Common myeloid progenitor, CD34-positive (primary cell): ENCODE measurements around the gene CLDND1.

Experiments
- CTCF ChIA-PET: fragments of 350-600 bp; sonication (Branson Sonifier 250); formaldehyde crosslinking; loops from one replicate; lab custom pipeline; 2021; ENCODE audit warnings: antibody characterized with exemption; lab: Charles Lee
- POLR2A ChIA-PET: fragments of 350-600 bp; sonication (Branson Sonifier 250); formaldehyde crosslinking; loops from one replicate; lab custom pipeline; 2021; ENCODE audit warnings: antibody characterized with exemption; lab: Charles Lee
- DNase-seq, 3 donors: peaks; one replicate each; pipeline versions ENCODE4 v3.0.0 to v3.0.0-alpha.2; 2013
- H3K27ac ChIP-seq, 2 experiments: 1 replicate in 1 of 2; 2 replicates in 1 of 2; pipeline ENCODE4 v1.7.0; 2013; ENCODE audit warnings: inconsistent platforms in 2 of 2, low read length in 2 of 2, mild to moderate bottlenecking in 2 of 2, low read depth in 1 of 2, moderate library complexity in 1 of 2; ENCODE audit not compliant: severe bottlenecking in 2 of 2, insufficient read depth in 1 of 2, poor library complexity in 1 of 2
- H3K27me3 ChIP-seq, 5 experiments: replicated peaks in 2 of 5; 1 replicate in 3 of 5; 2 replicates in 2 of 5; pipeline versions ENCODE4 v1.6.1 to v1.7.0; 2013; ENCODE audit warnings: low read length in 4 of 5, mild to moderate bottlenecking in 2 of 5, moderate library complexity in 2 of 5, inconsistent platforms in 1 of 5; ENCODE audit not compliant: insufficient read depth in 5 of 5, control insufficient read depth in 4 of 5
- H3K36me3 ChIP-seq, 4 experiments: 1 replicate in 2 of 4; 2 replicates in 2 of 4; pipeline versions ENCODE4 v1.6.1 to v1.7.0; 2013; ENCODE audit warnings: low read length in 3 of 4, control low read depth in 1 of 4, mild to moderate bottlenecking in 1 of 4; ENCODE audit not compliant: control insufficient read depth in 4 of 4, insufficient read depth in 4 of 4
- H3K4me1 ChIP-seq, 4 experiments: 1 replicate in 3 of 4; 2 replicates in 1 of 4; pipeline versions ENCODE4 v1.6.1 to v1.7.1; 2013; ENCODE audit warnings: low read length in 3 of 4, mild to moderate bottlenecking in 3 of 4, control low read depth in 1 of 4, inconsistent platforms in 1 of 4, moderate library complexity in 1 of 4; ENCODE audit not compliant: control insufficient read depth in 4 of 4, insufficient read depth in 4 of 4; ENCODE audit errors: control extremely low read depth in 1 of 4
- H3K4me3 ChIP-seq, 7 experiments: 1 replicate in 4 of 7; 2 replicates in 3 of 7; pipeline versions ENCODE4 v1.5.1 to v1.7.0; 2013; ENCODE audit warnings: mild to moderate bottlenecking in 7 of 7, low read length in 6 of 7, moderate library complexity in 6 of 7, inconsistent platforms in 2 of 7, low read depth in 2 of 7, control low read depth in 1 of 7; ENCODE audit not compliant: insufficient read depth in 4 of 7, control insufficient read depth in 1 of 7; ENCODE audit errors: extremely low read depth in 1 of 7
- H3K9me3 ChIP-seq, 5 experiments: 1 replicate in 4 of 5; 2 replicates in 1 of 5; pipeline versions ENCODE4 v1.6.1 to v1.7.1; 2013; ENCODE audit warnings: low read length in 4 of 5, mild to moderate bottlenecking in 2 of 5, inconsistent platforms in 1 of 5, low read depth in 1 of 5, moderate library complexity in 1 of 5; ENCODE audit not compliant: control insufficient read depth in 4 of 5, insufficient read depth in 2 of 5; ENCODE audit errors: control extremely low read depth in 1 of 5
- WGBS: methylation state at CpG from one replicate; pipeline ENCODE4 v1.1.5; 2013; ENCODE audit not compliant: insufficient coverage; 5-methylcytosine and 5-hydroxymethylcytosine counted together

CLDND1 gene

DNA sequence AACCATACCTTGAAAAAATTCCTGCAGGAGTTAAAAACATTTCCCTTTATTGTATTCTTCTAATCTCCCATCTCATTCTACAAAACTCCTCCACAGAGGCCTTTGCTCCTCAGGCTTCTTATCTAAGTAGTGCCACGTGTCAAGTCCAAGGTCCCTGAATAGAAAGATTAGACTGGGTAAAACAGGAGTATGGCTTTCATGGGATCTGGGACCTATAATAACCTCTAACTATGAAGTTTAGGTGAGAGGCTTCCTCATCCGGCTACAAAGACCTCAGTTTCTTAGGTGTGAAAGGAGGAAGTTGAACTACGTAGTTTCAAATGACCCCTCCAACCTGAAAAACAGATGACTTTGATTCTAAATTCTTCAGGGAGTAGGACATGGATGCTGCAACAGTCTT lies 29.1 kb upstream of the CLDND1 start:
- no peak for DNase-seq
- Histone ChIP-seq H3K27ac (no peak overlapping the region), H3K4me3 (no peak overlapping the region), H3K36me3 (no peaks in the 10 kb centered on the region), H3K4me1 (peaks cover 0 to 64% (median 9%) of the 10 kb centered on the region in 4 experiments), H3K27me3 (no peaks in the 10 kb centered on the region), H3K9me3 (no peaks in the 10 kb centered on the region)
- WGBS: no CpG with 5 or more reads among the region's 3 CpGs
- ChIA-PET CTCF (no interaction called here), POLR2A (no interaction called here)

DNA sequence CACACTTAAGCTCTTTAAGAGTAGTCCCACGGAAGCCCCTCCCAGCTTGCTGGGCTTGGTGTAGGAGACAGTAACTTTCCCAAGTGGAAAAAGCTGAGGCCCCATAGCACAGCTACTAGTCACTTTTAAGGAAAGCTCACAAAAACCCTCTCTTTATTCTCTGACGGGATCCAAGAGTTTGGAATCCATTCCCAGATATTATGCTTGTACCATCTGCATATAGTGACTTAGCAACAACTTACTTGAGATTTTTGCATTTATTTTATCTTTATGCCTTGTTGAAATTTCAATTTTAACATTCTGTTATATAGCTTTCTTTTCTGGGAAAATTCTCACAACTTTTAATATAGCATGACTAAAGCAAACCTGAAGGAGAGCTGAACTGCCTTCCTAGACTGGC lies 28.5 kb upstream of the CLDND1 start:
- CTCF ChIA-PET: no interaction called here
- DNase-seq: no peak
- POLR2A ChIA-PET: no interaction called here
- H3K9me3 ChIP-seq: no peaks in the 10 kb centered on the region
- no CpG with 5 or more reads among the region's 2 CpGs for WGBS
- H3K4me3 ChIP-seq: no peak overlapping the region
- no peaks in the 10 kb centered on the region for H3K27me3 ChIP-seq
- H3K27ac ChIP-seq: no peak overlapping the region
- H3K36me3 ChIP-seq: no peaks in the 10 kb centered on the region
- H3K4me1 ChIP-seq: peaks cover 0 to 59% (median 8%) of the 10 kb centered on the region in 4 experiments

DNA sequence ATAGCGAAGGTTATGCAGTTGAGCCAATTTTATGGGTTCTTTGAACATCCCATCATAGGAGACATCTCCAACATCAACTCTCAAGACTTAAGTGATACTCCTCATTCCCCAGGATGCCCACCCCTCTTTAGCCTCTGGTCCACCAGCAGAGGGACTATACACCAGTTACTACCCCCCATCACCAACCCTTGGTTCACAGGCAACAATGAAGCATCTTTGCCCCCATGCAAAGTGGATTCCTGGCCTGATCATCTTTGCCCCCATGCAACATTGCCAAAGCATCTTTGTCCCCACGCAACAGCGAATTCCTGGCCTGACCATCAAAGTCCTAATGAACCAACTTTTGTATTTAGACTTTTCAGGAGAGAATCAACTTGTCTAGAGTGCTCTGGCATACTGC lies 28.1 kb upstream of the CLDND1 start:
- CTCF ChIA-PET: no interaction called here

DNA sequence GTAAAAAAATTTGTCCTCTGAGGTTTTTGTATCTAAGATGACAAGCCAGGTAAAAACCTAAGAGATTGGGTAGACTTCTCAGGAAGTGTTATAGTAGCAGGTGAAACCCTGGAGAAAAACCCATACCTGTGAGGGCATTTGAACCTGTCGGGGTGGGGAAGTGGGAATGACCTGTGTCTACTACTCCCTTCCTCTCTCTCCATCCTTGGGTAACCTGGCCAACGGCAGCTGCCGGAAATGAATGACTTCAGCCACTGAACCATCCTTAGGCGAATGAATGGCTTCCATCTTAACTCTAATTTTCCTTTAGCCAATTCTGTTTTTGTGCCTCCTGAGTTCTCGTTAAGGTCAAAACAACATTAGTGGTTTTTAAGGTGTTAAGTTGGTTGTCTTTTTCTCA lies 25.8 kb upstream of the CLDND1 start:
- Histone ChIP-seq H3K4me3 (no peak overlapping the region), H3K27me3 (peaks cover 0 to 2% (median 0%) of the 10 kb centered on the region in 5 experiments), H3K4me1 (peaks cover 0 to 37% (median 3%) of the 10 kb centered on the region in 4 experiments), H3K36me3 (no peaks in the 10 kb centered on the region), H3K9me3 (no peaks in the 10 kb centered on the region), H3K27ac (no peak overlapping the region)
- no peak for DNase-seq
- WGBS: 100% methylated on average over 1 of the region's 5 CpGs
- ChIA-PET POLR2A (no interaction called here), CTCF (no interaction called here)

More for the DNA sequence above, 28.1 kb upstream of the CLDND1 start:
- H3K36me3 ChIP-seq: no peaks in the 10 kb centered on the region
- 100% methylated on average over 2 of the region's 3 CpGs for WGBS
- H3K4me1 ChIP-seq: peaks cover 0 to 58% (median 7%) of the 10 kb centered on the region in 4 experiments
- H3K27ac ChIP-seq: no peak overlapping the region
- H3K4me3 ChIP-seq: no peak overlapping the region
- H3K27me3 ChIP-seq: peaks cover 0 to 1% (median 0%) of the 10 kb centered on the region in 5 experiments
- POLR2A ChIA-PET: no interaction called here
- no peaks in the 10 kb centered on the region for H3K9me3 ChIP-seq
- no peak for DNase-seq

DNA sequence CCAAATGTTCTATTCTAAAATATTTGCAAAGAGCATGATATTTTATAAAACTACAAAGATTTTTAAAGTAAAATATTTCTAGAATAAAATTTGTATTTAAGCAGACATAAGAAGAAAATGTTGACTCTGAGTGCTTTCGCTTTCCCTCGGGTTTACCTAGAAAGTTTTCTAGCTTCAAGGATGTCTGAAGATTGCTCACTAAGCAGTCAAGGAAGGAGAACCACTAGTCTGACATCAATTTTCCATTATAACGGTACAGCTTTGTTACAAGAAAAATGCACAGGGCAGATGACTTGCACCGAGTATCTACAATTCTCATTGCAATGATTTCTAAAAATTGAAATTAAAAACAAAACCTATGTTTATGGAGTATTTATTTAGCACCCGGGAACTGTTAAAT lies 23.2 kb upstream of the CLDND1 start:
- no peak for DNase-seq
- Histone ChIP-seq H3K9me3 (no peaks in the 10 kb centered on the region), H3K4me3 (no peak overlapping the region), H3K36me3 (no peaks in the 10 kb centered on the region), H3K27me3 (peaks cover 0 to 2% (median 0%) of the 10 kb centered on the region in 5 experiments), H3K4me1 (peaks cover 0 to 11% (median 0%) of the 10 kb centered on the region in 4 experiments), H3K27ac (no peak overlapping the region)
- WGBS: 81% methylated on average over 2 of the region's 5 CpGs
- ChIA-PET CTCF (interaction anchor here (0.7 kb wide), 1 partner anchor 56 kb away, joined by 3 read pairs; no protein-coding TSS in a partner anchor), POLR2A (no interaction called here)

DNA sequence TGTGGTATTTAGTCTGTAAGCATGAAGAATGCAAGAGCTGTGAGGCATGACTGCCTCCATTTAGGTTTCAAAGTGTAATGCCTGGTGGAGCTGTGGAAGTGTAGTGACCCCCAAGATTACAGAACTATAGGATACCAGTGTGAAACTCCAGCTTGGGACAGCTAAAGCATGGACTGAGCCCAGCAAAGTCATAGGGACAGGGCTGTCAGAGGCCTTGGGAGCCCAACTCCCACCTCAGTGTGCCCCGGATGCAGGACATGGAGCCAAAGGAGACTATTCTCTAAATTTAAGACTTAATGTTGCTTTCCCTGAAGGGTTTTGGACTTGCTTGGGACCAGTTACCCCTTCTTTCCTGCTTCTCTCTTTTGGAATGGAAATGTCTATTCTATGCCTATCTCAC lies 19.9 kb upstream of the CLDND1 start:
- Histone ChIP-seq H3K4me1 (peaks cover 0 to 2% (median 0%) of the 10 kb centered on the region in 4 experiments), H3K9me3 (no peaks in the 10 kb centered on the region), H3K27me3 (peaks cover 0 to 2% (median 0%) of the 10 kb centered on the region in 5 experiments), H3K27ac (no peak overlapping the region), H3K4me3 (no peak overlapping the region), H3K36me3 (no peaks in the 10 kb centered on the region)
- DNase-seq: no peak
- POLR2A ChIA-PET: no interaction called here
- WGBS: 100% methylated on average over 1 of the region's 1 CpG
- CTCF ChIA-PET: no interaction called here

DNA sequence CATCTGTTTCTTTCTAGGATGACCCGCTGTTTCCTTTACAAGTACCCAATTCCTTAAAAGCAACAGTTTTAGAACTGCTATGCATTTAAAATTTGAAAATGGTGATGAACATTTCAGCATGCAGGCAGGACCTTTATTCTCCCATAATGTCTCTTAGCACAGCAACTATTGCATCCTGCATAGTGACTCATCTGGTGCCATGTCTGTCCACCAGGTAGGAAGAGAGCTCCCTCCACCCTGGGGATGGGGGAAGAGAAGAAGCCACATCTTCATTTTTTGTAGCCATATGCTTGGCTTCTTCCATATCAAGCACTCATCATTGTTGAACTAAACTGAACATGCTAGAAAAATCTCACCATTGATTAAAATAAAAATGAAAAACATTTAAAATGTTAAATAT lies 19.0 kb upstream of the CLDND1 start:
- H3K9me3 ChIP-seq: no peaks in the 10 kb centered on the region
- no peak overlapping the region for H3K27ac ChIP-seq
- CTCF ChIA-PET: no interaction called here
- H3K36me3 ChIP-seq: no peaks in the 10 kb centered on the region
- DNase-seq: no peak
- H3K4me1 ChIP-seq: peaks cover 0 to 2% (median 0%) of the 10 kb centered on the region in 4 experiments
- 100% methylated on average over 1 of the region's 1 CpG for WGBS
- peaks cover 0 to 2% (median 0%) of the 10 kb centered on the region in 5 experiments for H3K27me3 ChIP-seq
- POLR2A ChIA-PET: no interaction called here
- H3K4me3 ChIP-seq: no peak overlapping the region
